ENCODE data around the gene DUSP10.

- no peak for TF ChIP-seq CTCF (IDR thresholded peaks at IDR 0.05)
- no peak for TF ChIP-seq ZFX (IDR thresholded peaks at IDR 0.05; ENCODE audit: borderline replicate concordance)
Observed at GRCh38 chr1:221748981-221749380, 7.1 kb upstream of the DUSP10 start.
